T1000 (cell line): ENCODE data around the gene GPATCH4.

ENCODE experiments used
- DNase-seq: peaks from one replicate; lab custom pipeline; 2025; ENCODE audit warnings: mixed read lengths; lab: John Stamatoyannopoulos, UW

The GPATCH4 gene

GRCh38 chr1:156547982-156548381 is 53.3 kb downstream of the GPATCH4 start:
- no peak for DNase-seq

- DNase-seq: no peak
These were observed 53.8 kb downstream of the GPATCH4 start for GRCh38 chr1:156547434-156547833.

- DNase-seq: no peak
These were observed 55.0 kb downstream of the GPATCH4 start for GRCh38 chr1:156546267-156546666.

- DNase-seq: no peak
These were observed 56.6 kb downstream of the GPATCH4 start for GRCh38 chr1:156544592-156545102.
